Measurements from ENCODE around the gene ZNF296.
A peak's percentile ranks its signal among the peaks of the same experiment; 100 is the strongest.

The ZNF296 gene

DNA sequence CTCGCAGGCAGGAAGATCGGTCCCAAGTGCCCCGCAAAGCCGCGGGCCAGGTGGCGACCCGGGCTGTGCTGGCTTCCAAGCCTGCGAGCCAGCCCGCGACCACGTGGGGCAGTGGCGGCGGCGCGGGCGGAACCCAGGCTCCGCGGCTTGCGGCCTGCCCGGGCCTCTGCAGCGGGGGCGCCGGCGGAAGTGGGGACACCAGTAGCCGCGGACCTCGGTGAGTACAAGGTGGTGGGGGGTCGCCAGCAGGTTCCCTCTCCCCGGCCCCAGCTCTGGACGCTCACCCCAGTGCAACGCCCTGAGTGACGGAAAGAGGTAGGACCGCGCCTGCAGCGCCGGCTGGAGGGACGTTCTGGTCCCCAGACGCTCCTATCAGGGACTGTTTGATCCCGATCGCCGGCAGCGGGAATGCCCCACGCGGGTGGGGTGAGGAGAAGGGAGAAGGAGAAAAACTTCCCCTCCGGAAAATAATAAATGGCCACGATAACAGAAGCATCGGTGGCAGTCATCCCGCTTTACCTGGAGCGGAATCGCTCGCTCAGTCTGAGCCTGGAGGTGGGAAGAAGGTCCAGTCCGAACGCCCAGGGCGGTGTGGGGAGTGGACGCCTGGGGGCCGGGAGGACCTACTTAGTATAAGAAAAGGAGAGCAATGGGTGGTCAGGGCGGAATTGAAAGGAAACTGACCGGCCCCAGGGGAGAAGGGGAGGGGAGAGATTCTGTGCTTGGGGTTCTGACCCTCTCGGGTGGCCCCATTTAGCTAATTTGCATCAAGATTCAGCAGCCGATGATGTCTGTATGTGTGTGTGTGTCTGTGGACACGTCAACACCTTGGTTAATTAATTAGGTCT is 3.0 kb upstream of the ZNF296 start, which contains the start of gene GEMIN7:
Gene GEMIN7, plus strand, starts transcription at position 198 of the 848 bp plus-strand sequence. CDS start 10,855 bp downstream, outside the sequence.
- peak; percentile 58 for DNase-seq

DNA sequence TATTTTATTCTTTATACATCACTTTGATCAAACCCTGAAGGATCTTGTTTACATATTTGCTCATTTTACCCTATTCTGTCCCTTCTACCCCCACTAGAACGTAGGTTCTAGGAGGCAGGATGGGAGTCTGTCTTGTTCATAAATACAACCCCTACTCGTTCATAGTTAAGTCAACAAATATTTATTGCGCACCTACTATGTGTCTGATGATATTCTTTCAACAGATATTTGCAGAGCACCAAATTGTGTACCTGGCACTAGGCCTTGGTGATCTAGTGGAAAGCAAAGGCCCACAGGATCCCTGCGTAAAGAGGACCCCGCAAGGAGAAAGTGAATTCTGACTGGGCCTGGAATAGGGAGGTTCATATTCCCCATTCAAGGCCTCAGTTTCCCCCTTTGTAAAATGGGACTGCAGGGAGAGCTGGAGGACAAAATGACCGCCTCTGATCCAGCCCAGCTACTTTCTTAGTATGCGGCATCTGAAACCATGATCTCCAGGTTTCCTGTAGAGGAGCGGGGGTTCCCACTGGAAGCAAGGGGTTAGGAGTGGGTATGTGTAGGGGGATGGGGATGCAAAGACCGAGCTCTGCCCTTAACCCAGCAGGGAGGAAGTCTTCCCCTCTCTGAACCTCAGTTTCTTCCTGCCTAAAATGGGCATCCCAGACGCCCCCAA is 2.2 kb upstream of the ZNF296 start:
- DNase-seq, result no peak

DNA sequence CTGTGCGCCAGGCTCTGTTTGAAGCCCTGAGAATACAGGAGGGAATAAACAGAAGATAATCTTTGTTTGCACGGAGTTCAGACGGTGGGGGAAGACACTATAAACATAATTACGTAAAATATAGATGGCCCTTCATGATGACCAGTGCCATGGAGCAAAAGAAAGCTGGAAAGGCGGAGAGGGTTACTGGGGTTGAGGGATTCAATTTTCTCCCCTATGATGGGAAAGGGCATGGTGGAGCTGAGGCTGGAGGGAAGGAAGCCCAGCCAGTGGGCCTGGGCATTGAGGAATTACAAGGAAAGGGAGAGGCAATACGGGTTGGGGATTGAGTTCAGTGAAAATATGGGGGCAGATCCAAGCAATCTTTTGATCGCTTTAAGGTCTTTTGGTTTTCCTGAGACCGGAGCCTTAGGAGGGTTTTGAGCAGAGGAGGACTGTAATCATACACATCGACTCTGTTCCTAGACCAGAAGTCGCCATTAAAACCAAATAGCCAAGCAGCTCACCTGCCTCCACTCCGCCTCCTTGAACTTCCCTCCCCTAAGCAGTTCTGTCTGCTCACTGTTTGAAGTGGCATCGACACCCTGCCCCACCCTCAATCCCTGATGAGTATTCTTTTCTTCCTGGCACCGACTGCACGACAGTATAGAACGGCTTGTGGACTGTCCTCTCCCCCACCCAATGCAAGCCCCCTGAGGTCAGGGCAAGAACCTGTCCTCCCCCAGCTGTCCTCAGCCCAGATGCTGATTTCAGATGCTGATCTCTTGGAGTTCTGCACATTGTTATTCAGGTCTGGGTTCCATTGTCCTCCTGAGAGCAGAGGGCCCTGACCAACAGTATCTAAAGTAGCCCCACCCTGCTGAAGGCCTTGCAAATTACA is 813 bp upstream of the ZNF296 start:
- no peak for DNase-seq

DNA sequence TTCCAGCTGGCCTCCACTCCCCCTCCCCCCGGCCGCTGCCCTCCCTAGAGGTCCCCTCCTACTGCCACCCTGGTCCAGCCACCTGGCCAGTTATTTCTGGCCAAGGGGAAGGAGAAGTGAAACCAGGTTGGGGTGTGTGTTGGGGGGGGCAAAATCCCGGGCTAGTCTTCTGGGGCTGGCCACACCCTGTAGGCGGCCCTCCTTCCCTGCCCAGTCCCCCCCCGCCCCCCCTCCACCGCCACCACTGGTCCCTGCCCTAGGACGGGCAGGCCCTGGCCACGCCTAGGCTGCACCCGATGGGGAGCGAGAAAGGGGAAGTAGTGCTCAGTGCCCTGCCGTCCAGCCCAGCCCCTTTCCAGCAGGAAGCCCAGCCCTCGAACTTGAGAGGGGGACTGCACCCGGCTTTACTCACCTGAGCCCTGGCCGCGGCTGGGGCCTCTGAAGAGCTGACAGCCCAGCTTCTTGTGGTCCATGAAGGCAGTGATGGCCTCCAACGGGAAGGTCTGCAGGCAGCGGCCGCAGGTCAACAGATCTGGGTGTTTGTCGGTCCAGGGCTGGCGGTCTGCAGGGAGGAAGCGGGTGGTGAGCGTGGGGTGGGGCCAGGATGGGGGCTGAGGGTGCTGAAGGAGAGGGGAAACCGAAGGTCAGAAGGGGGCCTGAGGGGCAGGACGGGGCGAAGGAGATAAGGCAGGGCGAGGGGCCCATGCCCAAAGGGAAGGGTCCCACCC is 813 bp downstream of the ZNF296 start:
- DNase-seq, result peak; percentile 36

GRCh38 chr19:45074744-45075300 is 1.5 kb downstream of the ZNF296 start:
- DNase-seq, result no peak

- no peak for DNase-seq
Observed at GRCh38 chr19:45071969-45072790, 4.1 kb downstream of the ZNF296 start.

DNA sequence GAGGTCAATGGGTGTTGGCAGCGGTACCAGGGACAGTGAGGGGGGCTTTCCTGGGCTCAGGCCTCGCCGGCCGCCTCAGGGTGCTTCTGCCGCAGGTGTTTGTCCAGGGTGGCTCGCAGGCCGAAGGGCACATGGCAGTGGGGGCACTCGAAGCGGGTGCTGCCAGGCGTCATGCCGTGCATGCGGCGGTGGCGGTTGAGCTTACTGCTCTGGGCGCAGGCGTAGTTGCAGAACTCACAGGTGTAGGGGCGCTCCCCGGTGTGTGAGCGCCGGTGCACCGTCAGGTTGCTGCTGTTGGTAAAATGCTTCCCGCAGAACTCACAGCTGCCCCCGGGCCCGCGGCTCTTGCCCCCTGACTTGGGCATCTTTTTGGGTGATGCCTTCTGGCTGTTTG is 4.7 kb downstream of the ZNF296 start:
- DNase-seq, result no peak

GRCh38 chr19:45070861-45071544 is 5.3 kb downstream of the ZNF296 start:
- no peak for DNase-seq

DNA sequence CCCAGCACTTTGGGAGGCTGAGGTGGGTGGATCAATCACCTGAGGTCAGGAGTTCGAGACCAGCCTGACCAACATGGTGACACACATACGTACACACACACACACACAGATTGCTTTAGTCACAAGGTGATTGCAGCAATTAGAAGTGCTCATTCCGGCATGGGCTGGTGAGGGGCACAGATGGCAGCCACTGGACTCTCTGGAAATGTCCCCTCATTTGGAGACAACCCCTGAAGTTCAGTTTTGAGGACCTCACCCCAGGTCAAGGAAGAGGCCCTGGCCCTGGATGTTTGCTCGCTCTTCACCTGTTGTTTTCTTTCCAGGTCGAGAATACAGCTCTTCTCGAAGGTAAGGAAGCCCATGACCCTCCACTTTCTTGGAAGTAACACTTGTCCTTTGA is 6.1 kb downstream of the ZNF296 start:
- DNase-seq, result no peak

- DNase-seq, result no peak
Observed at GRCh38 chr19:45069056-45069455, 7.2 kb downstream of the ZNF296 start.

- no peak for DNase-seq
Observed at GRCh38 chr19:45068041-45068440, 8.2 kb downstream of the ZNF296 start.

GRCh38 chr19:45066921-45067661 is 9.2 kb downstream of the ZNF296 start:
- no peak for DNase-seq

GRCh38 chr19:45063851-45064801 is 12.2 kb downstream of the ZNF296 start:
- no peak for DNase-seq

- no peak for DNase-seq
Observed at GRCh38 chr19:45061965-45062364, 14.3 kb downstream of the ZNF296 start.

DNA sequence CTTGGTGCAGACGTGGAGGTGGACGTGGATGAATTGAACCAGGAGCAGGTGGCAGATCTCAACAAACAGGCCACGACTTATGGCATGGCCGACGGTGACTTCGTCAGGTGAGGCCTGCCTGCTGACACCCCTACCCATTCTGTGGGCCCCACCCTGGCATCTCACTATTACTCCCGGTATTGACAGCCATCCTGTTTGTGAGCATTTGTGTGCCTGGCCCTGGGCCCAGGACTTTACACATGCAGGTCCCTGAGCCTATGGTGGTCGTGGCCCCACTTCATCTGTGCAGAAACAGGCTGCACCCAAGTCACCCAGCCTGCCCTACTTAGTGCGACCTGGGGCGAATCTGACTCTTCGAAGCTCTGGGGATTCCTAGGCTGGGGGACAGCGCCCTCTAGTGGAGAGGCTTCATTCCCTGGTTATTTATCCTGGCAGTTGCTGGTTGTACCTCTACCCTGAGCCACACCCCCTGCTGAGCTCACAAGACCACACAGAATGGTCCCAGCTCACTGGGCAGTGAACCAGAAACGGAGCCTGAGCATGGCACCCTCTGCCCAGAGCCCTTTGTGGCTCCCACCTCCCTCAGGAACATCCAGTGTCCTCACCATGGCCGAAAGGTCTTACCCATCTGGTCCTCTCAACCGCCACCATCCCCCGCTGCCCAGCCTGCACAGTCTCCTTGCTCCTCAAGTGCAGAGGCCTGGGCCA is 16.9 kb downstream of the ZNF296 start:
- DNase-seq, result peak; percentile 86

DNA sequence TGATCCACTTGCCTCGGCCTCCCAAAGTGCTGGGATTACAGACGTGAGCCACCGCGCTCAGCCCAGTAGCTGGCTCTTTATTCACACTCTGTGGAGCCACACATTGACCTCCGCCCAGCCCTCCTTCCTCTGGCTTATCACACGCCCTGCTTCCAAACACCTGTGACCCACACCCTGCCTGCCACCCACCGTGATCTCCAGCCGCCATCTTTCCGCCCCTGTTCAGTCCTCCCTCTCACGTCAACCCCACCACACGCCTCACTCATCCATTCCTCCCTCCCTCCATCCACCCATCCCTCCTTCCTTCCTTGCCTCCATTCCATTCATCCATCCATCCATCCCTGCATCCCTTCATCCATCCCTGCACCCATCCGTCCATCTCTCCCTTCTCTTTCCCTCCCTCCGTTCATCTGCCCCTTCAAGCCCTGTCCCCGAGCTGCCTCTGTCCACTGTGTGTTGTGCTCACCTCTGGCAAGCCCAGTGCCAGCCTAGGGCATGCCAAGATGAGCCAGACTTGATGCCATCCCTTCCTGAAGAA is 17.6 kb downstream of the ZNF296 start:
- no peak for DNase-seq

DNA sequence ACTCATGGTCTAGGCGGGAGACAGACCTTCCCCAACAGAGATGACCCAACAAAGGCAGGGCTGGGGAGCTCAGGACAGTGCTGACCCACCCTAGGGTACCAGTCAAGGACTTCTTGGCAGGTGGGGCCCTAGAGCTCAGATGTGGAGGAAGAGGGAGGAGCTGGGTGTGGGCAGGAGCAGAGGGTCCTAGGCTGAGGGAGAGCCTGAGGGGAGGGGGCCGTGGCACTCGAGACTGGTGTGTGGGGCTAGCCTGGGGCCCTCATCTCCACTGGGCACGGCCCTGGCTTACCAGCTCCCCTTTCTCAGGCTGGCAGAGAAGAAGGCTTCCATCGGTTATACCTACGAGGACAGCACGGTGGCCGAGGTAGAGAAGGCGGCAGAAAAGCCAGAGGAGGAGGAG is 18.8 kb downstream of the ZNF296 start:
- DNase-seq, result no peak

DNA sequence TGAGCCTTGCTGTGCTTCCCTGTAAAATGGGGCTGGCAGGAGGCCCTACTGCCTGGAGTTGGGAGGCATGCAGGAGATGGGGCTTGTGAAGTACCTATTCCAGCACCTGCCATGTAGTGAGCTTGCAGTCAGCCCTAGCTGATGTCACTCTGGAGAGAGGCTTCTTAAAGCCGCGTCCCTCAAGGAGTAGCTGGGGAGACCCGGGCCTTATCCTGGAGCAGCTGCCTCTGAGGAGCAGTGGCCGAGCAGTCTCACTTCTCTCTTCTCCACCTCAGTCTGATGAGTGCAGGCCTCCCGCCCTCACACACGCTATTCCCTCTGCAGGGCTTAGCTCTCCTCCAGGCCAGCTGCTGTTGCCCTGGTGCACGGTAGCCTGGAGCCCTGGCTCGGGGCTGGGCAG is 19.4 kb downstream of the ZNF296 start:
- no peak for DNase-seq

Measured in midbrain (tissue), 1 donor.